ENCODE data around the gene UBQLN3. TPM values are rescaled to one million over a fixed set of nuclear protein-coding genes. Genes with fewer than 3 reads are reported as not detected.

Gene UBQLN3
- total RNA-seq, 2 donors from 2014 or later, result 2.8 to 13.5 TPM

DNA sequence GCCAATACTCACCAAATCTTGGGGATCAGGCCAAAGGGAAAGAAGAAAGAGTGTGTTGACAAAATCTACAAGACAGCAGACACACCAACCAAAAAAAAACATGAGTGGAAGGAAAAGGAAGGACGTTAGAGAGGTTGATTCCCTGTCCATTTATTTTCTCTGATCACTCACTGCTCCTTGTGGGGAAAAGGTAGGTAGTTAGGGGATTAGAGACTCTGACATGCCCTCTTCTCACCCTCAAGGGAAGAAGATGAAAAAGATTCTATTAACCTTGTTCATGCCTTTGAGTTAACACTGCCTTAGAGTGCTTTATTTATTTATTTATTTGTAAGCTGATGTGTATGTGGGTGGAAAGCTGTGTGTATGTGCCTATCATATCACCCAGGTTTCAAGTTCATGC, 38.7 kb upstream of the UBQLN3 start, which contains the start of gene OR52H1:
Gene OR52H1, minus strand, starts transcription at position 101 of the 400 bp plus-strand sequence. CDS start 3,035 bp downstream, outside the sequence.
- Histone ChIP-seq H3K9me3 (no peaks in the 10 kb centered on the region), H3K27ac (no peak within 1 kb of the TSS), H3K36me3 (no peaks in the 10 kb centered on the region), H3K4me3 (no peak within 1 kb of the TSS), H3K27me3 (replicated peaks; ENCODE audit: insufficient read depth) (no peaks in the 10 kb centered on the region), H3K4me1 (replicated peaks) (no peaks in the 10 kb centered on the region)
- no peak for DNase-seq (ENCODE audit: low spot score)
- TF ChIP-seq POLR2AphosphoS5 (IDR thresholded peaks at IDR 0.05) (no peak), CTCF (IDR thresholded peaks at IDR 0.05) (no peak), POLR2A (IDR thresholded peaks at IDR 0.05) (no peak)
- 65% methylated on average over 1 of the region's 1 CpG for WGBS
- intact Hi-C loops (cut with DNase I), result no loop called here

- DNase-seq (ENCODE audit: low spot score), result no peak
- TF ChIP-seq CTCF (IDR thresholded peaks at IDR 0.05) (no peak), POLR2A (IDR thresholded peaks at IDR 0.05) (no peak), POLR2AphosphoS5 (IDR thresholded peaks at IDR 0.05) (no peak)
- H3K27me3 ChIP-seq (replicated peaks; ENCODE audit: insufficient read depth), result no peaks in the 10 kb centered on the region
- no peaks in the 10 kb centered on the region for H3K9me3 ChIP-seq
- WGBS, result 83% methylated on average over 1 of the region's 1 CpG
- H3K4me3 ChIP-seq, result no peak overlapping the region
- H3K36me3 ChIP-seq, result no peaks in the 10 kb centered on the region
- no peaks in the 10 kb centered on the region for H3K4me1 ChIP-seq (replicated peaks)
- no peak overlapping the region for H3K27ac ChIP-seq
- intact Hi-C loops (cut with DNase I), result no loop called here
Measured at GRCh38 chr11:5547982-5548381, 38.2 kb upstream of the UBQLN3 start.

DNA sequence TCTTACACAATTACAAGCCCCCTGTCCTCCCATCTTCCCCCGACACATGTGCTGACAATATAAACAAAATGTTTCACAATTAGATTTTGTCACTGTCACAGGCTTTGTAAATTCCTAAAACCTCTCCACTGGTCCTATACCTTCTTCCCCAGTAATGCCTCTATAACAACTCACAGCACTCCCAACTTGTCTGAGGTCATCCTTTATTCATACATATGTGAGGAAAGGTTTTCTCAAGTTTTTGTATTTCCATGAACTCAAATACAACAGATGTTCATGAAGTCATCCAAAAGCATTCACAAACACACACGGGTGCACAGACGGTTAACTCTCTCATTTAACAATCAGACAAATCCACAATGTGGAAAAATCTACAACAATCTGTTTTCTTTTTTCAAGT, 36.7 kb upstream of the UBQLN3 start:
- 86% methylated on average over 3 of the region's 3 CpGs for WGBS
- TF ChIP-seq POLR2A (IDR thresholded peaks at IDR 0.05) (no peak), CTCF (IDR thresholded peaks at IDR 0.05) (no peak), POLR2AphosphoS5 (IDR thresholded peaks at IDR 0.05) (no peak)
- Histone ChIP-seq H3K9me3 (no peaks in the 10 kb centered on the region), H3K36me3 (no peaks in the 10 kb centered on the region), H3K27me3 (replicated peaks; ENCODE audit: insufficient read depth) (no peaks in the 10 kb centered on the region), H3K4me1 (replicated peaks) (no peaks in the 10 kb centered on the region), H3K4me3 (no peak overlapping the region), H3K27ac (no peak overlapping the region)
- intact Hi-C loops (cut with DNase I), result no loop called here
- DNase-seq (ENCODE audit: low spot score), result no peak

- Histone ChIP-seq H3K9me3 (no peaks in the 10 kb centered on the region), H3K4me3 (no peak overlapping the region), H3K27ac (no peak overlapping the region), H3K4me1 (replicated peaks) (no peaks in the 10 kb centered on the region), H3K27me3 (replicated peaks; ENCODE audit: insufficient read depth) (no peaks in the 10 kb centered on the region), H3K36me3 (no peaks in the 10 kb centered on the region)
- intact Hi-C loops (cut with DNase I), result no loop called here
- 29% methylated on average over 1 of the region's 1 CpG for WGBS
- TF ChIP-seq POLR2A (IDR thresholded peaks at IDR 0.05), result no peak
- no peak for DNase-seq (ENCODE audit: low spot score)
Measured at GRCh38 chr11:5541427-5541826, 31.7 kb upstream of the UBQLN3 start.

DNA sequence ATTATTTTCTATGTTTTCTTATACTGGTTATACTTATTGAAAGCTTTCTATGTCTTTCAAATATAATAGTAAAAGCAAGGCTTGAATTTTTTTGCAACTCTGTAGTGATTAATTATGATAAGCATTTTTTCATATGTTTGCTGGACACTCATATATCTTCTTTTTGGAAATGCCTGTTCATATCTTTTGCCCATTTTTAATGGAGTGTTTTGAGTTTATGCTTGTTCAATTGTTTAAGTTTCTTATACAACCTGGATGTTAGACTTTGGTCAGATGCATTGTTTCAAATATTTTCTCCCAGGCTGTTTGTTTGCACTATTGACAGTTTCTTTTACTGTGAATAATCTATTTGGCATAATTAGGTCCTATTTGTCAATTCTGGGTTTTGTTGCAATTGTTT, 26.7 kb upstream of the UBQLN3 start:
- TF ChIP-seq CTCF (IDR thresholded peaks at IDR 0.05) (no peak), POLR2A (IDR thresholded peaks at IDR 0.05) (no peak), POLR2AphosphoS5 (IDR thresholded peaks at IDR 0.05) (no peak)
- no peak for DNase-seq (ENCODE audit: low spot score)
- Histone ChIP-seq H3K36me3 (no peaks in the 10 kb centered on the region), H3K4me1 (replicated peaks) (no peaks in the 10 kb centered on the region), H3K4me3 (no peak overlapping the region), H3K9me3 (no peaks in the 10 kb centered on the region), H3K27me3 (replicated peaks; ENCODE audit: insufficient read depth) (no peaks in the 10 kb centered on the region), H3K27ac (no peak overlapping the region)
- intact Hi-C loops (cut with DNase I), result no loop called here

Data from prostate gland (tissue), 2 donors.